Small intestine (tissue), 7 donors: Measurements from ENCODE around the gene ACADM. TPM values are rescaled to one million over a fixed set of nuclear protein-coding genes. Genes with fewer than 3 reads are reported as not detected.

Source experiments
- DNase-seq, 2 donors: peaks; one replicate each; pipeline versions ENCODE4 v3.0.0 to v3.0.0-alpha.2; 2013
- FAIRE-seq: peaks from 2 replicates; lab custom pipeline; 2012; peaks lifted over from hg19 to GRCh38; lab: Jason Lieb, UNC
- H3K27ac ChIP-seq, 3 donors: one replicate each; pipeline ENCODE4 v1.5.1; 2013; ENCODE audit warnings: low read length in 2 of 3, mild to moderate bottlenecking in 2 of 3, control low read depth in 1 of 3, inconsistent platforms in 1 of 3, low read depth in 1 of 3, moderate library complexity in 1 of 3
- H3K27me3 ChIP-seq, 3 donors: one replicate each; pipeline ENCODE4 v1.6.1; 2013; ENCODE audit warnings: low read length in 3 of 3, inconsistent platforms in 1 of 3; ENCODE audit not compliant: control insufficient read depth in 3 of 3, insufficient read depth in 3 of 3
- H3K36me3 ChIP-seq, 3 donors: one replicate each; pipeline ENCODE4 v1.6.1; 2013; ENCODE audit warnings: low read length in 3 of 3, inconsistent platforms in 1 of 3, low read depth in 1 of 3, mild to moderate bottlenecking in 1 of 3, moderate library complexity in 1 of 3; ENCODE audit not compliant: control insufficient read depth in 3 of 3, insufficient read depth in 2 of 3
- H3K4me1 ChIP-seq, 3 donors: one replicate each; pipeline ENCODE4 v1.6.1; 2013; ENCODE audit warnings: low read length in 2 of 3, inconsistent platforms in 1 of 3, low read depth in 1 of 3, mild to moderate bottlenecking in 1 of 3, moderate library complexity in 1 of 3; ENCODE audit not compliant: control insufficient read depth in 3 of 3, insufficient read depth in 2 of 3
- H3K4me3 ChIP-seq, 3 donors: one replicate each; pipeline ENCODE4 v1.5.1; 2013; ENCODE audit warnings: low read length in 3 of 3, control low read depth in 1 of 3, inconsistent platforms in 1 of 3, low read depth in 1 of 3, mild to moderate bottlenecking in 1 of 3, moderate library complexity in 1 of 3
- H3K9me3 ChIP-seq, 2 donors: one replicate each; pipeline ENCODE4 v1.6.1; 2013; ENCODE audit warnings: low read depth in 1 of 2, low read length in 1 of 2; ENCODE audit not compliant: control insufficient read depth in 2 of 2, insufficient read depth in 1 of 2
- WGBS, 3 donors: extraction: QIAGEN DNeasy Blood & Tissue Kit; methylation state at CpG; one replicate each; pipeline ENCODE4 v1.1.7; 2013; 5-methylcytosine and 5-hydroxymethylcytosine counted together
- polyA plus RNA-seq, 4 donors: library from polyadenylated mRNA; stranded (reverse) in 3 of 4; unstranded in 1 of 4; fragments of 200-250 nt in 3 of 4; fragments of 120-200 nt in 1 of 4; gene quantifications; one replicate each; pipeline versions ENCODE4 v1.2.1 to v1.2.3, GENCODE V29; 2013
- donor health status: healthy with polysubstance abuse.
- donor health status: control.
- donor health status: control.
- donor health status: Bipolar disorder and iron deficiency.
- donor health status: healthy.

The ACADM gene
- polyA plus RNA-seq, 4 donors, result 22.5 to 188 (median 77.9) TPM

DNA sequence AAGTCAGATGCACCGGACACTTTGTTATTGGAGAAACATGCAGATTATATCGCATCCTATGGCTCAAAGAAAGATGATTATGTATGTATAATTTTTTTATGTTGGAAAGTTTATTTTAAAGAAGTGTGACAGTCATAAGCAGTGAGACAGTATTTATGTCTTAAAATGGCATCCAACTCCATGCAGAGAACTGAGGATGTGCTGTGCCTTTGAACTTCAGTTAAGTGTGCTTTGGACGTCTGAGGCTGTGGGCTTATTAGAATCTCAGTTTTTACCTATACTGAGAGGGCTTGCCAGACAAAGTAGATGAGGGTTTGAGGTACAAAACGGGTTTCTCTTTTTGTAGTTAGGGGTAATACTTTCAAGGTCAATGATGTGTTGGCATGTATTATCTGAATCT lies 63.0 kb downstream of the ACADM start:
- FAIRE-seq (no peak), DNase-seq (no peak)
- Histone ChIP-seq H3K36me3 (peaks cover 5 to 12% (median 6%) of the 10 kb centered on the region in 3 donors), H3K27me3 (no peaks in the 10 kb centered on the region), H3K4me1 (peaks cover 4 to 22% (median 9%) of the 10 kb centered on the region in 3 donors), H3K27ac (no peak overlapping the region), H3K4me3 (peak overlapping the region; percentile 36 to 84 (median 54)), H3K9me3 (no peaks in the 10 kb centered on the region)
- 1 to 5% (median 2%) methylated on average over 4 of the region's 4 CpGs for WGBS, 3 donors

DNA sequence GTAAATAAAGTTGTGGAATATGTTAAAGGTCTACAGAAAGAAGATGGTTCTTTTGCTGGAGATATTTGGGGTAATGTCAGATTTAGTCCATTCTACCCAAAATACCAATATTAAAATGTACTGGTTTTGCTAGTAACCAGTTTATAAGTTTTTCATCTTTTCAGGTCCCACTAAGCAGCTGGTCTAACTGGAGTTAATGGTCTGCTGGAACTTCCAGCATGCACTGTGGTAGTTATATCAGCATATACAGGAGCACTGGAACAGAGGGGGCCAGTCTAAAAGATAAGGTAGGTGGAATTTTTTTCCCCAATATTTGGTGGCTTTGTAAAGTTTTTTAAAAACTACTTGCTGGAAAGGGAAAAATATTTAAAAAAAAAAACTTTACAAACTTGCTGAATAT lies 65.5 kb downstream of the ACADM start:
- DNase-seq, result no peak
- H3K4me1 ChIP-seq, result peaks cover 4 to 22% (median 9%) of the 10 kb centered on the region in 3 donors
- H3K9me3 ChIP-seq, result no peaks in the 10 kb centered on the region
- peaks cover 7 to 21% (median 18%) of the 10 kb centered on the region in 3 donors for H3K36me3 ChIP-seq
- no peaks in the 10 kb centered on the region for H3K27me3 ChIP-seq
- no peak for FAIRE-seq
- no peak overlapping the region for H3K4me3 ChIP-seq
- no peak overlapping the region for H3K27ac ChIP-seq

DNA sequence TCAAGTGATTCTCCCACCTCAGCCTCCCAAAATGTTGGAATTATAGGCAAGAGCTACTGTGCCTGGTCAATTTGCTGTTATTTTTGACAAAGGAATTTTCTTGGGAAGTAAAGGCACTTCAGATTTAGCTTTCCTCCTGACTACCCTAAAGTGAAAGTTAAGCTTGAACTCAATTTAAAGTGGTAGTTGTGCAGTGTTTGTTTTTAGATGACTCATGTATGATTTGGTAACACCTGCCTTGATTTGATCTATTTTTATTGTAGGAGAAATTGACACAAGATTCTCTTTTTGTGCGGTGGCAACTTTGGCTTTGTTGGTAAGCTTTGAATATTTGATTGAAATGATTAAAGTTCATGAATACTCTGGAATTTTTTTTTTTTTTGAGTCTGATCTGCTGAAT lies 66.5 kb downstream of the ACADM start:
- H3K36me3 ChIP-seq, result peaks cover 12 to 28% (median 21%) of the 10 kb centered on the region in 3 donors
- WGBS, 3 donors, result 7 to 55% (median 35%) methylated on average over 1 of the region's 1 CpG
- no peak overlapping the region for H3K4me3 ChIP-seq
- no peaks in the 10 kb centered on the region for H3K27me3 ChIP-seq
- FAIRE-seq (no peak), DNase-seq (peak in 1 of 2 donors; percentile 61)
- peaks cover 4 to 22% (median 9%) of the 10 kb centered on the region in 3 donors for H3K4me1 ChIP-seq
- peak overlapping the region in 1 of 3 donors; percentile 54 for H3K27ac ChIP-seq
- H3K9me3 ChIP-seq, result no peaks in the 10 kb centered on the region

DNA sequence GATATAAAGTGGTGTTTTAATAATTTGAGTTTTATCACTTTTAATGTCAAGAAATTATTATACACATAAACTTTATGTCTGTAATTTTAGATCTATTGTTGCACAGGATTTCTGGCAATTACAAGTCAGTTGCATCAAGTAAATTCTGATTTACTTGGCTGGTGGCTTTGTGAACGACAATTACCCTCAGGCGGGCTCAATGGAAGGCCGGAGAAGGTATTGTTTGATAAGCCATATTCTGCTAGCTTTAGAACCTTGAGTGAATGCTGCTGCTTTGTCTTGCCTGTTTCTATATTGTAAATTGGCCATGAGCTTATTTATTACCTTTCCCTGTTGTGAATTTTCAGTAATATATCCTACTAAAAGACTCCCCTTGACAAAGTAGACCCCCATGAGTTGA lies 67.6 kb downstream of the ACADM start:
- H3K36me3 ChIP-seq, result peaks cover 12 to 35% (median 28%) of the 10 kb centered on the region in 3 donors
- FAIRE-seq, result no peak
- DNase-seq, result no peak
- WGBS, 3 donors, result 92 to 98% (median 95%) methylated on average over 3 of the region's 3 CpGs
- no peaks in the 10 kb centered on the region for H3K9me3 ChIP-seq
- H3K27me3 ChIP-seq, result no peaks in the 10 kb centered on the region
- no peak overlapping the region for H3K4me3 ChIP-seq
- H3K27ac ChIP-seq, result no peak overlapping the region
- peaks cover 4 to 22% (median 9%) of the 10 kb centered on the region in 3 donors for H3K4me1 ChIP-seq

DNA sequence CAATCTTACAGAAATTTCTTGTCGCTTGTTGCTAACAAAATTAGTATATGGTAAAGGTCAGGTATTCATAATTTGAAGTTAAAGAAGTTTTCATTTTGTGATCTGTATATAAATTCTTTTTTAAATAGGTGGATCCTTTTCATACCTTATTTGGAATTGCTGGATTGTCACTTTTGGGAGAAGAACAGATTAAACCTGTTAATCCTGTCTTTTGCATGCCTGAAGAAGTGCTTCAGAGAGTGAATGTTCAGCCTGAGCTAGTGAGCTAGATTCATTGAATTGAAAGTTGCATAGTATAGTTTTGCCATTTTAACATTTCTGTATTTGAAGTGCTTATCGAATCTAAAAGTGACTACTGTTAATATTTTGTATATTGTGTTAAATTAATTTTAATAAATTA lies 69.9 kb downstream of the ACADM start:
- FAIRE-seq, result no peak
- no peak overlapping the region for H3K4me3 ChIP-seq
- no peak for DNase-seq
- no peaks in the 10 kb centered on the region for H3K9me3 ChIP-seq
- H3K36me3 ChIP-seq, result peaks cover 12 to 34% (median 28%) of the 10 kb centered on the region in 3 donors
- H3K27me3 ChIP-seq, result no peaks in the 10 kb centered on the region
- WGBS, 3 donors, result 95 to 97% (median 97%) methylated on average over 2 of the region's 2 CpGs
- no peak overlapping the region for H3K27ac ChIP-seq
- H3K4me1 ChIP-seq, result peaks cover 4 to 9% (median 7%) of the 10 kb centered on the region in 3 donors

DNA sequence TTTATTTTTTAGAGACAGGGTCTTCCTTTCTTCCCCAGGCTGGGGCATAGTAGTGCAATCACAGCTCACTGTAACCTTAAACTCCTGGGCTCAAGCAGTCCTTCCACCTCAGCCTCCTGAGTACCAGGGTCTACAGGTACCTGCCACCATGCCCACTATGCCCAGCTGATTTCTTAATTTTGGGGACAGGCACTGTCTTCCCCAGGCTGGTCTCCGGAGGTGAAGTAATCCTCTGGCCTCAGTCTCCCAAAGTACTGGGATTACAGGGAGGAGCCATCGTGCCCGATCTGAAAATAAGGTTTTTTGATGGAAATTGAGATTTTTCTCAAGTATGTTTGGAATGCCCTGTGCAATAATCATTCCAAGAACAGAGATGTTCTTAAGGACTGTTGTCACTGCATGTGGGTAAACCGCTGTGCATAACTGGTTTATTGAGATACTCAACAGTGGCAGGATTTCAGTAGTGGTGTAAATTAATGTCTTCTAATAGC lies 71.2 kb downstream of the ACADM start:
- no peak for FAIRE-seq

DNA sequence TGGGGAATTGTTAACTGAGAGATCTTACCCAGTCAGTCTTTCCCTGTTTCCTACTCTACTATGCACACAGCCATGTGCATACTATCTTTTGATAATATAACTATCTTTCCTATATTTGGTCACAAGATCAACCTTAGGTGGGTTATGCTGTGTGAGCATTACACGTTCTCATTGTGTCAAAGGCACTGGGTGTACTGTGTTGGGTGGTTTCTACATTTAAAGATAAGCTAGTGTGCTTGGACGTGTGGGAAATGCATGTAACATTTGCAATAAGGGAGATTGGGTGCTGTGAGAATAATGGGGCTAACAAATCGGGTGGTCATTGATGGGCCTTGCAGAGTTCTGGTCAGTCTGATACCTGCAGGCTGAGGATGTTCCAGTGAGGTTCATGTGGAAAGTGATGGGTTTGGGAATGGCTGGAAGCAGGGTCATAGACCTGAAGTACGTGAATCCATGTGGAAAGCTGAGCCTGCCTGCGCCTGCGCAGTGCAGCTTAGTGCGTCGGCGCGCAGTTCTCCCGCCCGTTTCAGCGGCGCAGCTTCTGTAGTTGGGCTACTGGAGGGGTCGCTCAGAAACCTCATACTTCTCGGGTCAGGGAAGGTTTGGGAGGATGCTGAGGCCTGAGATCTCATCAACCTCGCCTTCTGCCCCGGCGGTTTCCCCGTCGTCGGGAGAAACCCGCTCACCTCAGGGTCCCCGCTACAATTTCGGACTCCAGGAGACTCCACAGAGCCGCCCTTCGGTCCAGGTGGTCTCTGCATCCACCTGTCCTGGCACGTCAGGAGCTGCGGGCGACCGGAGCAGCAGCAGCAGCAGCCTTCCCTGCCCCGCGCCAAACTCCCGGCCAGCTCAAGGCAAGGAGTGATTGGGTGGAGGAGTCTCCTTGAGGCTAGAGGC lies 72.1 kb downstream of the ACADM start, which contains the start of gene MSH4:
MSH4 (plus strand) TSS at position 507 of the 897 bp plus-strand sequence; CDS start at position 611, 104 bp downstream.
- FAIRE-seq (no peak), DNase-seq (no peak)
- Histone ChIP-seq H3K27me3 (no peaks in the 10 kb centered on the region), H3K36me3 (peaks cover 7 to 29% (median 27%) of the 10 kb centered on the region in 3 donors), H3K27ac (no peak within 1 kb of the TSS), H3K4me3 (no peak within 1 kb of the TSS), H3K9me3 (no peaks in the 10 kb centered on the region), H3K4me1 (no peaks in the 10 kb centered on the region)
- 82 to 86% (median 86%) methylated on average over 34 of the region's 34 CpGs for WGBS, 3 donors

More for the DNA sequence above, 71.2 kb downstream of the ACADM start:
- Histone ChIP-seq H3K27me3 (no peaks in the 10 kb centered on the region), H3K36me3 (peaks cover 8 to 30% (median 27%) of the 10 kb centered on the region in 3 donors), H3K4me3 (no peak overlapping the region), H3K4me1 (peaks cover 0 to 2% (median 1%) of the 10 kb centered on the region in 3 donors), H3K27ac (no peak overlapping the region), H3K9me3 (no peaks in the 10 kb centered on the region)
- WGBS, 3 donors, result 97% methylated on average over 4 of the region's 4 CpGs
- no peak for DNase-seq

DNA sequence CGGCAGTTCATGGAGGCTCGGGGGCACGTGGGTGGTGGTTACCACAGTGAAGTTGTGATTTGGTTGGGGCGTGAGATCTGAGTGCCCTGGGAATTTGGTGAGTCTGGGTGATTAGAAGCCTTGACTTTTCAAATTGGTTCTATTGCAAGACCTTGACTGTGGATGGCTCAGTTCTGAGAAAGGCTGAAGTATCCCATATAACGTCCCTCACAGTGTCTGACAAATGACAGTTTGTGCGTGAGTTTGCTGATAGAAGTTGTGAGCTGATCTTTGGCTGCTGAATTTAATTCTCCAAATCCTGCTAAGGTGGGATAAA lies 72.7 kb downstream of the ACADM start:
- FAIRE-seq (no peak), DNase-seq (no peak)
- WGBS, 3 donors, result 65 to 82% (median 79%) methylated on average over 6 of the region's 6 CpGs
- Histone ChIP-seq H3K27ac (no peak overlapping the region), H3K4me1 (no peaks in the 10 kb centered on the region), H3K27me3 (no peaks in the 10 kb centered on the region), H3K9me3 (no peaks in the 10 kb centered on the region), H3K36me3 (peaks cover 7 to 26% (median 24%) of the 10 kb centered on the region in 3 donors), H3K4me3 (no peak overlapping the region)
